GM19463 (cell line): ENCODE data around the gene ARIH2.
"Not testable (repeated sequence)": the region's sequence is repeated elsewhere in the genome, so short reads cannot be mapped to it uniquely, and the experiment has no call there.

Experiments
- ATAC-seq: cut with Tn5 transposase; IDR thresholded peaks from one replicate; pipeline ENCODE4 v1.9.1; 2021; ENCODE audit warnings: mild to moderate bottlenecking, moderate library complexity; ENCODE audit not compliant: unreplicated experiment

Gene ARIH2

DNA sequence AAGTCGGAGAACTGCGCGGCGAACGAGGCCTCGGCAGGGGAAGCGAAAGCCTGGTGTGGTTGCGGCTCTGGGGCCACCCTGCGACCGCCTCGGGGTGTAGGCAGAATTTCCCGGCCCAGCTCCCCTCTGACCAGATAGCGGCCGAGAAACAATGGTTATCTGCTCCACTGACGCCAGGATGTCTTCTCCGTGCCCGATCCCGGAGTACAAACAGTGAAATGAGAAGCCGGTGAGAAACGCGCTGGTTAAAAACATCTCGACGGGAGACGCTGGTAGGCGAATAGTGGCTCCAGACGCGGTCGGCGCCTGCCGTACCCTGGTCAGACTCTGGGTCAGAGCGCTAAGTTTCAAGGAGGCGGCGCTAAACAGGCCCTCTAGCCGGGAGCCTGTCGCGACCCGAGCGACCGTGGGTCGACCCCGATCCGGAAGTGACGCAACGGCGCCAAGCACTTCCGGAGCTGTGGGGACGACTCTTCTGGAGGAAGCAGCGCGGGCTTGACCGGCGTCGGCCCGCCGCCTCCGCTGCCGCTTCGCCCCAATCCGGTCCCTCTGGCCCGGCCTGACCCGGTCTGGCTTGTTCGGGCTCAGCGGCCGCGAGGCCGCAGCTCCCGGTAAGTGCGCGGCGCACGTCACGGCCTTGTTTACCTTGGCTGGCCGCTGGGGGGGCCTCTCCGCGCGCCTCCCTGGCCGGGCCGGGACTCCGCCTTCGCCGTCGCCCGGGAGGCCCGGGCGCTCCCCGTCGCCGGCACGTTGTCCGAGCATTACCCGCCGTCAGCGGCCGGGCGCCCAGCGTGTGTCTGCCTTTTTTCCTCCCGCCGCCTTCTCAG is at the start of gene ARIH2:
ARIH2 (plus strand) TSS at position 455 of the 827 bp plus-strand sequence. CDS start 8,717 bp downstream, outside the sequence.
- peak; percentile 83 for ATAC-seq

- ATAC-seq: no peak
Measured at GRCh38 chr3:48877671-48878070, 41.0 kb upstream of the ARIH2 start.

DNA sequence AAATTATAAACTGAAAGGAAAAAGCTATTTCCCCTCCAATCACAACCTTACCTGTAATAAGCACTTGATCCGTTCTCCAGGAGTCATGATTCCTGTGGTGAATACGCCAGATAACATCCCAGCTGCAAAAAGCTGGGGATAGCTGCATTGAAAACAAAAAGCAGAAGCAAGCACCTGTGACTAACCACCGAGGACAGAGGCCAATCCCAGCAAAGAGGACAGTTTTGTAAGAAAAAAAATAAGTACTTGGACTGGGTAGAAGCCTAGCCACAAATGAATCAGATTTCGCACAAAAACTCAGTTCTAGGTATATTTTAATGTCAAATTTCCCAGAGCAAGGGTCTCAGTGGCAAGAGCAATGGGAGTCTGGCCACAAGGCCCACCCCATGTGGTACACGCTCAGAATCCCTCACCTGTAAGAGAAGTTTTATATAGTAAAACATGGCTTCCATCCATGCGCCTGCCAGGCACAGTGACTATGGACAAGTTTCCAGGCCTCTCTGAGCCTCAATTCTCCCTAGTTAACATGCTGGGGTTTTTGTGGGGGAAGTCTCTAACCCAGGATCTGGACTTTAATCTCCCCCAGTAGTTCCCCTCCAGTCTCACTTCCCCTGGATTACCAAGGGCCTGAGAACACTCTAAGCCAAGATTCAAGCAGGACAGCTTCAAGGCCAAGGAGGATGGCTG is 39.2 kb upstream of the ARIH2 start:
- no peak for ATAC-seq

DNA sequence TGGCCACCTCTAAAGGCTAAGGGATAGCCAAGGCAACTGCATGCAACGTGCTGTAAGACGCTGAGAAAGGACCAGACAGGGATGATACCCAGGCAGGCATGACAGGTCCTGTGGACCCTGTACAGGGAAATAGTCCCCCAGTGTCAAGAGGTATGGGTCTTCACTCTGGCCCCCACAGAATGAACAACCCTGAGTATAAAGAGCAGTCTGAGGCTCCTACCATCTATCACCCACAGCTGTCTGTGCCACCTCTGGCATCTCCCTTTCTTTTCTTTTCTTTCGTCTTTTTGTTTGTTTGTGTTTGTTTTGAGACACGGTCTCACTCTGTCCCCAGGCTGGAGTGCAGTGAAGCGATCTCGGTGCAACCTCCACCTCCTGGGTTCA is 38.7 kb upstream of the ARIH2 start:
- ATAC-seq: no peak

DNA sequence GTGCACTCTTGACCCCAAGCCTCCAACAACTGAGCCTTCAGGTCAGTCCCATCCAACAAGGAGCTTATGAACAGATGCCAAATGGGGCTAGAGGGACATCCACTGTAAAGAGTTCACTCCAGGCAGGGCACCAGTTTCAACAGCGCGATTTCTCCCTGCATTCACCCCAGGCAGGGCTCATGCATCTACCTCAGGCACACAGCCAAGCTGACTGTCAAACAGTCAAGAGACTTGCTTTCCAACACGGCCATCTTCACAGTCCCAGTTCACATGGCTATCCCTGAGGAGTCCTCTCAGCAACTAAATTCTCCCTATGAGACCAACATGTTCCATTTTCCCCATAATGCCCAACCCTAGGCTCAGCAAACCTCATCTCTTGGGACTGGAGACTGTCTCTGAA is 37.6 kb upstream of the ARIH2 start:
- no peak for ATAC-seq

GRCh38 chr3:48881652-48882114 is 37.0 kb upstream of the ARIH2 start:
- no peak for ATAC-seq

DNA sequence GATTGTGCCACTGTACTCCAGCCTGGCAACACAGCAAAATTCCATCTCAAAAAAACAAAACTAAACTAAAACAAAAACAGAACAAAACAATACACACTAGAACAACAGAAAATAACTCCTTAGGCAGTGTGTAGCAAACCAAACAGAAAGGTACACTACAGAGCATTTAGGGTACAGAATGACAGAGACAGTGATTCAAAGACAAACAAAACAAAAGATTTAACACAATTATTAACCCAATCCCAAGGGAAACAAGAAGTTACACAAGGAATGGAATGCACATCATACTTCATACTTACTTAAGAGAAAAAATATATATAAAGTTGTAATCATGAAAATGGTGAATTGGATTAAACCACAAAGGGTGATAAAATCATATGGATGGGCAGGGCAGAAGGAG is 32.9 kb upstream of the ARIH2 start:
- ATAC-seq: no peak

DNA sequence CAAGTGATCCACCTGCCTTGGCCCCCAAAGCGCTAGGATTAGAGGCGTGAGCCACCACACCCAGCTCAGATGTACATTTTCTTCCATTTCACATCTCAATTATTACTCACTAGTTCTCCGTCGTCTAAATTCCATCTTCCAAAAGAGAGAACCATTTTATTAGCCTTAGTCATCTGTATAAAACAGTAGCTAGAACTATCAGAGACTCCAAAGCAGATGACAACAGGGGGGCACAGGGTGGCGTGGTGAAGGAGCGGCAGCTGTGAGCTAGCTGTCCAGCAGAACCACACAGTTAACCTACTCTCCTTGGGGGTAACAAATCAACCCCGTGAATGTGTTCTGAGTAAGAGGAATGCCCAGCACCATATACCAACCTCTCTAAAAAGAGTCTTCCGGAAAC is 27.0 kb upstream of the ARIH2 start:
- ATAC-seq: no peak

- no peak for ATAC-seq
Measured at GRCh38 chr3:48894516-48894915, 24.1 kb upstream of the ARIH2 start.

DNA sequence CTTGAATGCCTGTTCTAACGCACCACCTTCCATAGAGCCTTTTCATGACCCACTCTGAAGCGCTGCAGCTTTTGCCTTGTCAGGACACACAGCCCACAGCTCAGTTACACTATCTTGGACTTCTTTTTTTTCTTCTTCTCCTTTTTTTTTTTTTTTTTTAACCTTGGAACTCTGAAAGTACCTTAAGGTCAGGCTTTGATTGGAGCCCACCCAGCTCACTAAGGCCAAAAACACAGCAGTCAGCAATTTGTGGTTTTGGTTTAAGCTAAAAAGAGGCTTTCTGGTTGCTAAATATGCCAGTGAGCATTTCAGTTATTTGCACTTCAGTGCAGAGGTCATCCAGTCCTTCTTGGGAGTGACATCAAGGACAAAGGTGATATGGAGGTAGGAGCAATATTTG is 21.7 kb upstream of the ARIH2 start:
- ATAC-seq: no peak

DNA sequence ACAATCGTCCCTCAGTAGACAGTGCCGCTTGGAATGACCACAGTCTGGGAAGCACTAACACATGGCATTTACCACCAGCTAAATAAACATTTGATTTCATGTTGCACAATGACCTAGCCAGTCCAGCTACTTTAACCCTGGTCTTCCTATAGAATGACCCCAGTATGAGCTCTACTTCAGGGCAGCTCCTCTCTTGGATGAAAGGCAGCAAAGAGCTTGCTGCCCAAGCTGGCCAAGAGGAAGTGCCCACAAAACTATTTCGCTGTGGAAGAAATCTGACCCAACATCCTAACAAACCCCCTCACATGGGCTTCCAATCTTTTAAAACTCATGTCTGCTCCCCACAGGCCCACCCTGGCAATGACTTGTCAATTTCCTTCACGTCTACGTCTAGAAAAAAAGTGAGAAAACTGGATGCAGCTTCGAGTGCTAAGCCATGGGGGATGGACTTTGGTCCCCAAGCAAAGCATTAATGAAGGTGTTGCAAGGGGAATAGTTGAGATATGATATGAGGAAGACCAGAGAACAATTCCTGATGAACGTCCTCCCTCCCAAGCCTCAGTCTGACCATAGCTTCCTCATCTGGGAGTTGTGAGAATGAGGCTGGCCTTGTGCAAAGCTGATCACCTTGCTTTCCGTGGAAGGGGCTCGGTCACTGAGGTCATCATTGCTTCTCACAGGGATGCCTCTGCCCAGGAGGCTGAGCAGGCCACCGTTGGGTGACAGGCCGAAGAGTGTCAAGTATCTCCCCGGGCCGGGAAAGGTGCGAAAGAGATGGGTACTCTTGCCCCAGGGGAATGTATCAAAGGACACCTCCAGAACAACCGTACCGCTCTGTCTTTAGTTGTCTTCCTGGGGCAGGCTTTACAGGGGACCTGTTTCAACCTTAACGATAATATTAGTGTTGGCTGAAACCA is 20.9 kb upstream of the ARIH2 start:
- no peak for ATAC-seq

GRCh38 chr3:48898383-48899234 is 20.0 kb upstream of the ARIH2 start, which contains the start of gene SLC25A20:
TSS of gene SLC25A20 (minus strand) at chr3:48898882. CDS start at chr3:48898794, 88 bp downstream.
- ATAC-seq: peak; percentile 87

DNA sequence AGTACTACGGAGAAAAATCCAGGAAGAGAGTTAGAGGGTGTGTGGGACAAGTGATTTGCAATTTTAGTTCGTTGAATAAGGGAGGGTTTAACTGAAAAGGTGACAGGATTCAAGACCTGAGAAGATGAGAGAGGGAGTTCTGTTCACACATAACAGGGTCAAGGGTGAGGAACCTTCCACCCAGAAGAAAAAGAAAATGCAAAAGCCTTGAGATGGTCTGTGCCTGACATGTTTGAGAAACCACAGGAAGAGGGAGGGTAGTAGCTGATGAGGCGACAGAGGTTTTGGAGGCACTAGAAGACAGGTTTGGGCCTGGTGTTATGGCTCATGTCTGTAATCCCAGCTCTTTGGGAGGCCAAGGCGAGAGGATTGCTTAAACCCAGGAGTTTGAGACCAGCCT is 19.4 kb upstream of the ARIH2 start:
- no peak for ATAC-seq

DNA sequence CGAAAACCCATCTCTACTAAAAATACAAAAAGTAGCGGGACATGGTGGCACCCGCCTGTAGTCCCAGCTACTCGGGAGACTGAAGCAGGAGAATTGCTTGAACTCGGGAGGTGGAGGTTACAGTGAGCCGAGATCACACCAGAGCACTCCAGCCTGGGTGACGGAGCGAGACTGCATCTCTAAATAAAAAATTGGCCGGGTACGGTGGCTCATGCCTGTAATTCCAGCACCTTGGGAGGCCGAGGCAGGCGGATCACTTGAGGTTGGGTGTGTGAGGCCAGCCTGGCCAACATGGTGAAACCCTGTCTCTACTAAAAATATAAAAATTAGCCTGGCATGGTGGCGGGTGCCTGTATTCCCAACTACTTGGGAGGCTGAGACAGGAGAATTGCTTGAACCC is 11.6 kb upstream of the ARIH2 start:
- not testable (repeated sequence) for ATAC-seq

DNA sequence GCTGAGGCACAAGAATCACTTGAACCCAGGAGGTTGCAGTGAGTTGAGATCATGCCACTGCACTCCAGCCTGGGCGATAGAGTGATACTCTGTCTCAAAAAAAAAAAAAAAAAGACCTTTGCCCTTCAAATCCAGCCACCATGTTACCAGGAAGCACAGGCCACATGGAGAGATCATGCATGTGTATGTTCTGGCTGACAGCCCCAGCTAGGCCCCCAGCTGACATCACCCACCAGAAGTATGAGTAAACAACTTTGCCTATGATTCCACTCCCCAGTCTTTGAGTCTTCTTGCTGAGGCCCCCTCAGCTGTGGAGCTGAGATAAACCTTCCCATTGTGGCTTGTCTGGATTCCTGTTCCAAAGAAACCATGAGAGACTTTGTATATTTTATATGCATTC is 3.3 kb upstream of the ARIH2 start:
- no peak for ATAC-seq

- ATAC-seq: peak; percentile 11
Measured at GRCh38 chr3:48919215-48920138, 835 bp downstream of the ARIH2 start.

DNA sequence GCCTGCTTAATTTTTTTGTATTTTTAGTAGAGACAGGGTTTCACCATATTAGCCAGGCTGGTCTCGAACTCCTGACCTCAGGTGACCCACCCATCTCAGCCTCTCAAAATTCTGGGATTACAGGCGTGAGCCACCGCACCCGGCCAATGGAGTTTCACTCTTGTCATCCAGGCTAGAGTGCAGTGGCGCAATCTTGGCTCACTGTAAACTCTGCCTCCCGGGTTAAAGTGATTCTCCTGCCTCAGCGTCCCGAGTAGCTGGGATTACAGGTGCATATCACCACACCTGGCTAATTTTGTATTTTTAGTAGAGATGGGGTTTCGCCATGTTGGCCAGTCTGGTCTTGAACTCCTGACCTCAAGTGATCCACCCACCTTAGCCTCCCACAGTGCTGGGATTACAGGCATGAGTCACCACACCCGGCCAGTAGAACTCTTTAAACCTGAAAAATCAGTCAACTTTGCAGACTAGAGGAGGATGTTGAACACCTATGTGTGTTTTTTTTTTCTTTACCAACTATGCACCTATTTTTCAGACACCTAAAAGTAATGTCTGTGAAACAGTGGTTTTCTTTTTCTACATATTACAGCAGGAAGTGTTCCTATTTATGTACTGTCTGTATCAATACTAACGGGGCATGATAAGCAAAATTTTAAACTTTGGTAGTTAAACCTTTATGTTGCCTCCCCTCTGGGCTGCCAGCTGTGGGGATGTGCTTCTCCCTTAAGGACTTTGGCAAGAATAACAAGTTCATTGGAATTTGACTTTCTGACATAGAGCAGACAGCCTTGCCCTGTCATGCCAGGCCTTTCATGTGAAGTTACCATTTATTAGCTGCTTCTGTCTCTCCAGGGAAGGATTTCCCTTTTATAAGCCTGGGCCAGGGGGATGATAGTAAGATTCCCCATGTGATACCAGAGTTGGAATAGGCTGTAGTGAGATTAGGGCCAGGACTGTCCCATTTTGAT is 8.1 kb downstream of the ARIH2 start:
- ATAC-seq: no peak

GRCh38 chr3:48927928-48928327 is 9.3 kb downstream of the ARIH2 start:
- ATAC-seq: no peak
